GM20000 (cell line): ENCODE measurements around the gene UBAP1.
"Not testable (repeated sequence)": the region's sequence is repeated elsewhere in the genome, so short reads cannot be mapped to it uniquely, and the experiment has no call there.

Experiments used
- DNase-seq: peaks from one replicate; pipeline ENCODE4 v3.0.0; 2012; ENCODE audit warnings: low spot score
- CTCF ChIP-seq: IDR thresholded peaks from 2 replicates; pipeline ENCODE4 v1.5.1; 2012; ENCODE audit warnings: mild to moderate bottlenecking, control low read depth; ENCODE audit errors: extremely low read depth, missing control alignments

Gene UBAP1

GRCh38 chr9:34259315-34259714, 80.5 kb downstream of the UBAP1 start:
- no peak for DNase-seq
- TF ChIP-seq CTCF: no peak

DNA sequence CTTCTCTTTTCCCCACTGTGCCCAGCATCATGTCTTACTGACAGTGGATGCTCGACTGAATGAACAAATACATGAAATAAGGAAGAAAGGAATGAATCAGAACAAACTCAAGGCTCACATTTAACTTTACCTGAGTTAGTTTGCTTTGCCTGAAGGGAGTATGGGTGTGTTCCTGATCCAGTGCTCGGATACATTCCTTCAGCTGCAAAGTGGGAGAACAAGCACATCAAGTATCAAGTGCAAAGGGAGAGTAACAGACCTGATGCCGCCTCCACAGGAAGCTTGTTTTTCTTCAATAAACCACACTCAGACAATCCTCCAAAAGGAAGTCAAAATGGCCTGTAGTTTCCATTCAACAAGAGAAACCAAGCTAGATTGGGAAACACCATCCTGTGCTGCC, 84.1 kb downstream of the UBAP1 start:
- TF ChIP-seq CTCF: no peak
- no peak for DNase-seq

GRCh38 chr9:34267660-34268059, 88.8 kb downstream of the UBAP1 start:
- TF ChIP-seq CTCF: no peak
- no peak for DNase-seq

DNA sequence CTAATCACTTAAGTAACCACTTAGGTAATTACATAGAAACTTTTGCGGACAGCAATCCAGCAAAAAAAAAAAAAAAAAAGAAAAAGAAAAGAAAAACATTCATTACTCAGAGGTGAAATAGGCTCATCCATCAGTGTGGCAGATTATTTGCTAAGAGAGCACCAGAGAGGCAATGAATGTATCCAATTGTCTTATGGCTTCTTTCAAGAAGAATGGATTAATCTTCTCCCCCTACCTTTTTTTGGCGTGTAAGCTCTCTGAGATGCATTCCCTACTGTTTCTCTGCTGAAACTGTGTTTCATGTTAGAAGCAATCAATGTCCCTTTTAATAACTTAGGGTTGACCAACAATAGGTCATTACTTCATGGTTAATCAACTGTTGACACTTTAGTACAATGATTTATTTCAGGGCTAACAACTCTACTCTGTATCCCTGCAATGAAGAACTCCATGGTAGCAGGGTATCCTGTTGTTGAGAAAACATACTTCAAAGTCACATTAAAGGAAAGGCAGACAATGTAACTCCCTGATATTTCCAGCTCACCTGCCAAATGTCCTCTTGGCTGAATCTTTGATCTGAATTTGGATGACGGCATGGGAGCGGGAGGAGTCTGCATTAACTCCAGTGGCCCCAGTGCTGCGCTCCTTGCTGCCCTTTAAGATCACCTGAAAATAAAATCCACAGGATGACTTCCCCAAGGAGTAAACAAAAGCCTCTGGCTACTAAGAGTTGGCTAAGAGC, 92.6 kb downstream of the UBAP1 start:
- DNase-seq: no peak

DNA sequence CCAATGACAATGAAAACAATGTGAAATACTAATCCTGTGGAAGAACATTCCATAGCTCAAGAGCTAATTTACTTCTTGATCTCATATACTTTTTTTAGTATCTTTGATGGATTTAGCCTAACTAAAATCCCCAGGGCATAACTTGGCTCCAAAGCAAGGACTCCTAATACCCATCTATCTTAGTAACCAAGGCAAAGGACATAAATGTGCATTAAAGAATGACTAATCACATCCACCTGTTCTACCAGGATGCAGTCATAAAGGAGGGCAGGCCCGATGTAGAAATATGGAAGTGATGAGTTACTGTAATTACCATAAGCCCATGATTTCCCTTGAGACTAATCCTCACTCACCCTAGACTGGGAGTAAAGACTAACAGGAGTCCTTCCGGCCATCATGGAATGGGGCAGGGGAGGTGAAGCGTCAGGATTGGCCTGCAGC, 93.3 kb downstream of the UBAP1 start:
- DNase-seq: no peak
- TF ChIP-seq CTCF: no peak

More for the DNA sequence above, 92.6 kb downstream of the UBAP1 start:
- TF ChIP-seq CTCF: no peak

DNA sequence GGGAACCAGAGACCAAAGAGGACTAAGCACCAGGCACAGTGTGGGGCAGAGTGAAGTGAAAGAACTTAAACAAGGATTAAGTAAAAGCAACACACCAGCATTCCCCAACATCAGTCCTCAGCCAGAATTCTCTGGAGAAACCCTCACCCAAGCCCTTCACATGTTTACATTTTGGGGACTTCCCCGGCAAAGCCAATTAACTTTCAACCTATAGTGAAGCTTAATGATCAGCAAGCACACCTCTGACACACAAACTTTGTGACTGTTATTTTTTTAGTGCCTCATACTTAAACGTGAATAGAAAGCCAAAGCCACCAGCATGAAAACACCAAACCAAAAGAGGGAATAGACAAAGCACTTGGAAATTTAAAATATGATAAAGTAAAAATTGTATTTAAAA, 94.7 kb downstream of the UBAP1 start:
- not testable (repeated sequence) for DNase-seq

DNA sequence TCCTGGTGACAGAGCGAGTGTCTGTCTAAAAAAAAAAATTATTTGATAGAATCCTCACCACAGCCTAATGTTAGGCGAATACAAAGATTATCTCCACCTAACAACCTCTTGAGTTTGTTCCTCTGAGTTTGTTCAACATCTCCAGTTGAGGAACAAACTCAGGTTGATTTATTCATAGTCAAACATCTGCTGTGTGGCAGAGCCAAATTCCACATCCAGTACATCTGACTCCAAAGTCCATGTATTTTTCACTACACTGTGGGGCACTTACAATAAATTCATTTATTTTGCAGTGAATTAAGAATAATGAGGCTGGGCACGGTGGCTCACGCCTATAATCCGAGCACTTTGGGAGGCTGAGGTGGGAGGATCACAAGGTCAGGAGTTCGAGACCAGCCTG, 97.0 kb downstream of the UBAP1 start:
- DNase-seq: no peak
- TF ChIP-seq CTCF: no peak

DNA sequence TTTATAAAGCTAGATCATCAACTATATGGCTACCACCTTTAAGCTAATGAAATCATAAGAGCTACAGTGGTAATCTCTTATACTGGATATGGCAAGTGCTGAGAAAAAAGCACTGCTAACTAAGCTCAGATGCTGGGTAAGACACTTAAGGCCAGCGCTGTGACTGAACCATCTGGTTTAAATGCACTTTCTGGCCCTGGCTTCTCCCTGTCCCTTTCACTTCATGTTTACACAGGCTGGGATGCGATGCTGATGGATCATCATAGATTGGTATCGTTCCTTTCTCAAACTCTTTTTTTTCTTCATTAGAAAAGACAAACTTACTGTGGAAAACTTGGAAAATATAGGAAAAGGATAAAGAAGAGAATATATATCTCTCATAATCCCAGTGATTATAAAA, 97.9 kb downstream of the UBAP1 start:
- no peak for TF ChIP-seq CTCF
- no peak for DNase-seq
